Endothelial cell of umbilical vein (primary cell): ENCODE data around the gene IQGAP3. TPM values are rescaled to one million over a fixed set of nuclear protein-coding genes. Genes with fewer than 3 reads are reported as not detected.

Experiments used
- BruUV-seq: library from RNA; stranded (reverse); fragments of 400-500 nt; replicated peaks from 2 replicates; lab custom pipeline; 2021; lab: Mats Ljungman, UMichigan
- CTCF ChIA-PET: fragments of 300-600, 350-600 bp; sonication (Branson Sonifier 250); formaldehyde crosslinking; loops from one replicate; lab custom pipeline; 2021; ENCODE audit warnings: antibody characterized with exemption, inconsistent platforms; lab: Charles Lee
- POLR2A ChIA-PET: fragments of 300-600, 350-600 bp; sonication (Branson Sonifier 250); formaldehyde crosslinking; loops from one replicate; lab custom pipeline; 2021; ENCODE audit warnings: antibody characterized with exemption, inconsistent platforms; lab: Charles Lee
- DNase-seq: peaks from one replicate; pipeline ENCODE4 v3.0.0-alpha.2; 2011; ENCODE audit warnings: low read depth, low spot score
- FAIRE-seq: peaks from 2 replicates; lab custom pipeline; 2011; peaks lifted over from hg19 to GRCh38; lab: Jason Lieb, UNC
- H2AFZ ChIP-seq: 2 replicates; pipeline ENCODE4 v1.6.0; 2012; ENCODE audit warnings: low read depth, low read length, control low read depth, inconsistent platforms
- H3K27ac ChIP-seq: 2 replicates; pipeline ENCODE4 v1.5.1; 2011; ENCODE audit warnings: low read depth, mild to moderate bottlenecking, control low read depth, low read length, moderate library complexity; ENCODE audit not compliant: insufficient read depth
- H3K27me3 ChIP-seq, 2 experiments: 2 replicates each; pipeline versions ENCODE4 v1.6.0 to v1.6.1; 2011; ENCODE audit warnings: low read length in 2 of 2, mixed read lengths in 1 of 2; ENCODE audit not compliant: control insufficient read depth in 2 of 2, insufficient read depth in 2 of 2
- H3K36me3 ChIP-seq, 2 experiments: 2 replicates in 1 of 2; 3 replicates in 1 of 2; pipeline ENCODE4 v1.5.1; 2011; ENCODE audit warnings: low read length in 2 of 2, mild to moderate bottlenecking in 1 of 2, moderate library complexity in 1 of 2; ENCODE audit not compliant: control insufficient read depth in 2 of 2, insufficient read depth in 2 of 2; ENCODE audit errors: extremely low read depth in 1 of 2
- H3K4me1 ChIP-seq: 3 replicates; pipeline ENCODE4 v1.5.1; 2011; ENCODE audit warnings: mild to moderate bottlenecking, low read length; ENCODE audit not compliant: control insufficient read depth, insufficient read depth; ENCODE audit errors: extremely low read depth
- H3K4me2 ChIP-seq: 2 replicates; pipeline ENCODE4 v1.6.1; 2011; ENCODE audit warnings: low read length, control low read depth, mixed read lengths; ENCODE audit not compliant: insufficient read depth
- H3K4me3 ChIP-seq, 3 experiments: fragments of 200-600 bp in 1 of 3; sonication (generic), shearing (Covaris generic) in 1 of 3; replicated peaks in 1 of 3; 2 replicates each; pipeline ENCODE4 v1.5.1; 2011 to 2016; ENCODE audit warnings: control low read depth in 3 of 3, low read length in 3 of 3, mild to moderate bottlenecking in 2 of 3, inconsistent platforms in 1 of 3, low read depth in 1 of 3, moderate library complexity in 1 of 3; ENCODE audit not compliant: insufficient read depth in 1 of 3
- H3K79me2 ChIP-seq: 2 replicates; pipeline ENCODE4 v1.6.0; 2012; ENCODE audit warnings: low read length, inconsistent platforms; ENCODE audit not compliant: control insufficient read depth, insufficient read depth
- H3K9ac ChIP-seq: replicated peaks from 2 replicates; pipeline ENCODE3; 2011; ENCODE audit warnings: low read length, control low read depth; ENCODE audit not compliant: insufficient read depth; ENCODE audit errors: extremely low read depth
- H3K9me1 ChIP-seq: replicated peaks from 3 replicates; pipeline ENCODE4 v1.6.0; 2011; ENCODE audit warnings: mild to moderate bottlenecking, low read length; ENCODE audit not compliant: control insufficient read depth, insufficient read depth; ENCODE audit errors: extremely low read depth
- H3K9me3 ChIP-seq: replicated peaks from 2 replicates; pipeline ENCODE4 v1.5.1; 2012; ENCODE audit warnings: low read length, inconsistent platforms; ENCODE audit not compliant: control insufficient read depth, insufficient read depth
- H4K20me1 ChIP-seq: replicated peaks from 2 replicates; pipeline ENCODE3; 2011; ENCODE audit warnings: mild to moderate bottlenecking, low read length; ENCODE audit not compliant: control insufficient read depth, insufficient read depth; ENCODE audit errors: extremely low read depth
- EZH2 ChIP-seq: IDR thresholded peaks from 2 replicates; pipeline ENCODE4 v1.6.1; 2012; ENCODE audit warnings: borderline replicate concordance, low read depth, mild to moderate bottlenecking, moderate library complexity, low read length, inconsistent platforms; ENCODE audit not compliant: severe bottlenecking
- FOS ChIP-seq: IDR thresholded peaks from 2 replicates; pipeline ENCODE4 v1.6.1; 2011; ENCODE audit warnings: mild to moderate bottlenecking, low read length, moderate library complexity, borderline replicate concordance; ENCODE audit not compliant: insufficient read depth
- GATA2 ChIP-seq: IDR thresholded peaks from 2 replicates; pipeline ENCODE4 v1.7.0; 2011; ENCODE audit warnings: low read depth, mild to moderate bottlenecking, moderate library complexity, mixed read lengths, low read length; ENCODE audit not compliant: insufficient read length, insufficient read depth
- JUN ChIP-seq: IDR thresholded peaks from 2 replicates; pipeline ENCODE4 v1.6.1; 2011; ENCODE audit warnings: borderline replicate concordance, low read depth; ENCODE audit not compliant: insufficient read length, insufficient read depth
- MAX ChIP-seq: IDR thresholded peaks from 2 replicates; pipeline ENCODE4 v1.6.1; 2011; ENCODE audit not compliant: insufficient read depth, insufficient read length
- MYC ChIP-seq: IDR thresholded peaks from one replicate; pipeline ENCODE4 v1.6.1; 2011; ENCODE audit warnings: mild to moderate bottlenecking, low read depth, low read length
- POLR2A ChIP-seq: IDR thresholded peaks from 2 replicates; pipeline ENCODE4 v1.6.1; 2012; ENCODE audit warnings: low read depth, mild to moderate bottlenecking, control low read depth, low read length
- POLR2AphosphoS5 ChIP-seq: IDR thresholded peaks from 2 replicates; pipeline ENCODE4 v1.6.1; 2012; ENCODE audit warnings: low read depth, mild to moderate bottlenecking, control low read depth, low read length, moderate library complexity; ENCODE audit not compliant: insufficient read depth
- dilution Hi-C: fragments of 300-500 bp; cut with MboI; formaldehyde crosslinking; loops from one replicate; pipeline ENCODE4 v1.15.0; 2019; ENCODE audit warnings: low sequenced_read_pairs; ENCODE audit not compliant: extremely low pct_ligation_motif_present
- intact Hi-C: fragments of 100-400 bp; cut with micrococcal nuclease; formaldehyde crosslinking; loops from one replicate; pipeline ENCODE4 v1.10.0; 2022
- polyA plus RNA-seq, 4 experiments: library from polyadenylated mRNA; depleted of rRNA in 3 of 4; stranded (reverse) in 3 of 4; unstranded in 1 of 4; fragments of >200 nt; gene quantifications; 2 replicates each; pipeline versions ENCODE4 v1.2.1 to v1.2.3, GENCODE V29; 2011 to 2012; ENCODE audit warnings: missing spikeins in 1 of 4
- total RNA-seq: library from RNA; stranded (reverse); gene quantifications from 2 replicates; pipeline ENCODE4 v1.2.3, GENCODE V29; 2021
- TF ChIP-seq, protein P1 (sequence below), 2 donors: IDR thresholded peaks; 1 replicate in 1 of 2; 2 replicates in 1 of 2; pipeline ENCODE4 v1.5.1; 2011; ENCODE audit warnings: low read length in 2 of 2, mild to moderate bottlenecking in 2 of 2, moderate library complexity in 2 of 2, control low read depth in 1 of 2, inconsistent platforms in 1 of 2, low read depth in 1 of 2; ENCODE audit not compliant: insufficient read depth in 1 of 2; ENCODE audit errors: extremely low read depth in 1 of 2

The IQGAP3 gene
- total and polyA plus RNA-seq, 2 donors (not counting 3 experiments of a cell fraction or from before 2014, with no cell fraction given): 28.3 to 60.7 TPM

DNA sequence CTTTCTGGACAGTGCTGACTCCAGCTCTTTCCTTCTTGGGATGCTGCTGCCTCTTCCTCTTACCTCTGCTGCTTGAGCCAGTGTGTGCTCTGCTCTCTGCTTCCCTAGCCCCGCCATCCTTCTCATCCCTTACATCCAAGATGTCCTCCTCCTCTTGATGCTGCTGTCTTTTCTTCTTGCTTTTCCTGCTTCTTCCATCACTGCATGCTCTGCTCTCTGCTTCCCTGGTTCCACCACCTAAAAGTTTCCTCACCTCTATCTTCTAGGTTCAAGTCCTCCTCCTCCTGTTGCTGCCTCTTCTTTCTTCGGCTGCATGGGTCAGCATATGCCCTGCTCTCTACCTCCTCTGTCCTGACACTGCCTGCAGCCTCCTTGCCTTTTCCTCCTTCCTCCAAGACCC is 22.7 kb upstream of the IQGAP3 start:
- POLR2A ChIA-PET: no interaction called here
- Histone ChIP-seq H3K79me2 (peaks cover 11% of the 10 kb centered on the region), H3K4me2 (no peak overlapping the region), H3K9me1 (no peaks in the 10 kb centered on the region), H3K27ac (no peak overlapping the region), H3K4me3 (no peak overlapping the region), H3K36me3 (peaks cover 0 to 34% of the 10 kb centered on the region in 2 experiments), H3K27me3 (no peaks in the 10 kb centered on the region), H3K9me3 (no peaks in the 10 kb centered on the region), H3K4me1 (peaks cover 17% of the 10 kb centered on the region), H2AFZ (no peak overlapping the region), H4K20me1 (no peaks in the 10 kb centered on the region), H3K9ac (no peak overlapping the region)
- intact Hi-C loops: no loop called here
- CTCF ChIA-PET: interaction anchor here (4.9 kb wide), 1 partner anchor 13 kb away, joined by 32 read pairs; no protein-coding TSS in a partner anchor
- dilution Hi-C loops: no loop called here
- no peak for TF ChIP-seq POLR2A
- TF ChIP-seq, protein P1, sequence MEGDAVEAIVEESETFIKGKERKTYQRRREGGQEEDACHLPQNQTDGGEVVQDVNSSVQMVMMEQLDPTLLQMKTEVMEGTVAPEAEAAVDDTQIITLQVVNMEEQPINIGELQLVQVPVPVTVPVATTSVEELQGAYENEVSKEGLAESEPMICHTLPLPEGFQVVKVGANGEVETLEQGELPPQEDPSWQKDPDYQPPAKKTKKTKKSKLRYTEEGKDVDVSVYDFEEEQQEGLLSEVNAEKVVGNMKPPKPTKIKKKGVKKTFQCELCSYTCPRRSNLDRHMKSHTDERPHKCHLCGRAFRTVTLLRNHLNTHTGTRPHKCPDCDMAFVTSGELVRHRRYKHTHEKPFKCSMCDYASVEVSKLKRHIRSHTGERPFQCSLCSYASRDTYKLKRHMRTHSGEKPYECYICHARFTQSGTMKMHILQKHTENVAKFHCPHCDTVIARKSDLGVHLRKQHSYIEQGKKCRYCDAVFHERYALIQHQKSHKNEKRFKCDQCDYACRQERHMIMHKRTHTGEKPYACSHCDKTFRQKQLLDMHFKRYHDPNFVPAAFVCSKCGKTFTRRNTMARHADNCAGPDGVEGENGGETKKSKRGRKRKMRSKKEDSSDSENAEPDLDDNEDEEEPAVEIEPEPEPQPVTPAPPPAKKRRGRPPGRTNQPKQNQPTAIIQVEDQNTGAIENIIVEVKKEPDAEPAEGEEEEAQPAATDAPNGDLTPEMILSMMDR (IDR thresholded peaks at IDR 0.05; ENCODE audit: extremely low read depth in 1 of 2, insufficient read depth in 1 of 2, low read depth in 1 of 2, low read length in 2 of 2): no peak
- TF ChIP-seq FOS: no peak
- no peak for TF ChIP-seq POLR2AphosphoS5
- no peak for TF ChIP-seq MYC
- no peak for TF ChIP-seq MAX
- no peak for TF ChIP-seq EZH2
- TF ChIP-seq JUN: no peak
- no peak for TF ChIP-seq GATA2
- no TSS peak for BruUV-seq
- DNase-seq: no peak
- FAIRE-seq: no peak
